Mammary epithelial cell (primary cell): ENCODE measurements around the gene KDM1B.

Source experiments
- EZH2 ChIP-seq: IDR thresholded peaks from 2 replicates; pipeline ENCODE4 v1.6.1; 2012; ENCODE audit warnings: low read length, inconsistent platforms, borderline replicate concordance
- TF ChIP-seq, protein P1 (sequence below), 2 donors: IDR thresholded peaks in 1 of 2; conservative IDR thresholded peaks in 1 of 2; 2 replicates each; pipeline ENCODE4 v1.5.1; 2011 to 2012; ENCODE audit warnings: inconsistent platforms in 2 of 2, low read length in 2 of 2, mild to moderate bottlenecking in 2 of 2, control low read depth in 1 of 2, low read depth in 1 of 2; ENCODE audit not compliant: insufficient read depth in 1 of 2; ENCODE audit errors: extremely low read depth in 1 of 2

DNA sequence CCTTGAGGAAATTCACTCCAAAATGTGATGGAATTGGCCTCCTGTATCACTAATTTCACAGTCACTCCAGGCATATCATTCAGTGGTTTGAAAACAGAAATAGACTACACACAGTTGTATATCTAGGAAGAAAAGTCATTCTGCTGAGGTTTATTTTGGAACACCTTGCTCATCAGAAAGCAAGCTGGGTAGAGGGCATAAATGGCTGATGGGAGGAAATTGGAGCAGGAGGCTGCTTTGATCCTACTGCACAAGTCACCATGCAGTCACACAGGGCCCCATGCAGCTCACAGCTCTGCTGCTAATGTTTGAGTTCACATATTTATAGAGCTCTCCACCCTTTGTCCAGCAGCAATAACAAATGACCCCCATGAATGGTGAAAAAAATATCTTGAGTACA lies 45.1 kb upstream of the KDM1B start:
- TF ChIP-seq, protein P1, sequence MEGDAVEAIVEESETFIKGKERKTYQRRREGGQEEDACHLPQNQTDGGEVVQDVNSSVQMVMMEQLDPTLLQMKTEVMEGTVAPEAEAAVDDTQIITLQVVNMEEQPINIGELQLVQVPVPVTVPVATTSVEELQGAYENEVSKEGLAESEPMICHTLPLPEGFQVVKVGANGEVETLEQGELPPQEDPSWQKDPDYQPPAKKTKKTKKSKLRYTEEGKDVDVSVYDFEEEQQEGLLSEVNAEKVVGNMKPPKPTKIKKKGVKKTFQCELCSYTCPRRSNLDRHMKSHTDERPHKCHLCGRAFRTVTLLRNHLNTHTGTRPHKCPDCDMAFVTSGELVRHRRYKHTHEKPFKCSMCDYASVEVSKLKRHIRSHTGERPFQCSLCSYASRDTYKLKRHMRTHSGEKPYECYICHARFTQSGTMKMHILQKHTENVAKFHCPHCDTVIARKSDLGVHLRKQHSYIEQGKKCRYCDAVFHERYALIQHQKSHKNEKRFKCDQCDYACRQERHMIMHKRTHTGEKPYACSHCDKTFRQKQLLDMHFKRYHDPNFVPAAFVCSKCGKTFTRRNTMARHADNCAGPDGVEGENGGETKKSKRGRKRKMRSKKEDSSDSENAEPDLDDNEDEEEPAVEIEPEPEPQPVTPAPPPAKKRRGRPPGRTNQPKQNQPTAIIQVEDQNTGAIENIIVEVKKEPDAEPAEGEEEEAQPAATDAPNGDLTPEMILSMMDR (conservative IDR thresholded peaks at IDR 0.05 in 1 of 2, IDR thresholded peaks at IDR 0.05 in 1 of 2; ENCODE audit: extremely low read depth in 1 of 2, insufficient read depth in 1 of 2, low read depth in 1 of 2, low read length in 2 of 2), result no peak
- no peak for TF ChIP-seq EZH2
